Fibroblast of the conjunctiva (primary cell): ENCODE measurements around the gene ELMOD3.
"Not testable (repeated sequence)": the region's sequence is repeated elsewhere in the genome, so short reads cannot be mapped to it uniquely, and the experiment has no call there.

Experiments used
- DNase-seq: peaks from one replicate; pipeline ENCODE4 v3.0.0-alpha.2; 2010; ENCODE audit warnings: low read depth

Gene ELMOD3

GRCh38 chr2:85329181-85329651 is 25.4 kb upstream of the ELMOD3 start:
- no peak for DNase-seq

- not testable (repeated sequence) for DNase-seq
These were observed 24.9 kb upstream of the ELMOD3 start for GRCh38 chr2:85329701-85330100.

GRCh38 chr2:85330839-85331636 is 23.5 kb upstream of the ELMOD3 start:
- DNase-seq, result no peak

GRCh38 chr2:85333877-85334276 is 20.7 kb upstream of the ELMOD3 start:
- not testable (repeated sequence) for DNase-seq

GRCh38 chr2:85334928-85335327 is 19.6 kb upstream of the ELMOD3 start:
- DNase-seq, result no peak

- no peak for DNase-seq
These were observed 14.3 kb upstream of the ELMOD3 start for GRCh38 chr2:85340034-85340892.

GRCh38 chr2:85341269-85342029 is 13.1 kb upstream of the ELMOD3 start:
- DNase-seq, result no peak

GRCh38 chr2:85342156-85342555 is 12.4 kb upstream of the ELMOD3 start:
- DNase-seq, result no peak

- not testable (repeated sequence) for DNase-seq
These were observed 11.2 kb upstream of the ELMOD3 start for GRCh38 chr2:85343207-85343895.

GRCh38 chr2:85344356-85344954 is 10.1 kb upstream of the ELMOD3 start:
- DNase-seq, result no peak

- no peak for DNase-seq
These were observed 7.0 kb upstream of the ELMOD3 start for GRCh38 chr2:85347599-85347998.

- no peak for DNase-seq
These were observed 688 bp upstream of the ELMOD3 start for GRCh38 chr2:85353876-85354285.

- no peak for DNase-seq
These were observed 473 bp downstream of the ELMOD3 start for GRCh38 chr2:85355073-85355410.

GRCh38 chr2:85355521-85355920 is 952 bp downstream of the ELMOD3 start:
- no peak for DNase-seq

- no peak for DNase-seq
These were observed 1.6 kb downstream of the ELMOD3 start for GRCh38 chr2:85356186-85356585.

- no peak for DNase-seq
These were observed 3.2 kb downstream of the ELMOD3 start for GRCh38 chr2:85357736-85358135.

- DNase-seq, result not testable (repeated sequence)
These were observed 8.3 kb downstream of the ELMOD3 start for GRCh38 chr2:85362653-85363387.

GRCh38 chr2:85367180-85367579 is 12.6 kb downstream of the ELMOD3 start:
- DNase-seq, result no peak

- no peak for DNase-seq
These were observed 14.4 kb downstream of the ELMOD3 start for GRCh38 chr2:85368921-85369320.

GRCh38 chr2:85369500-85369899 is 14.9 kb downstream of the ELMOD3 start:
- DNase-seq, result no peak

- DNase-seq, result no peak
These were observed 16.5 kb downstream of the ELMOD3 start for GRCh38 chr2:85371045-85371444.
